ENCODE measurements around the gene PMEPA1.

The PMEPA1 gene

GRCh38 chr20:57657535-57658446 is 52.0 kb downstream of the PMEPA1 start:
- TF ChIP-seq ZNF274 (IDR thresholded peaks at IDR 0.05; ENCODE audit: low read depth, low read length) = no peak
- no peak overlapping the region for H3K4me3 ChIP-seq (ENCODE audit: low read length)

GRCh38 chr20:57656821-57657534 is 52.8 kb downstream of the PMEPA1 start:
- TF ChIP-seq ZNF274 (IDR thresholded peaks at IDR 0.05; ENCODE audit: low read depth, low read length) = no peak
- H3K4me3 ChIP-seq (ENCODE audit: low read length) = no peak overlapping the region

DNA sequence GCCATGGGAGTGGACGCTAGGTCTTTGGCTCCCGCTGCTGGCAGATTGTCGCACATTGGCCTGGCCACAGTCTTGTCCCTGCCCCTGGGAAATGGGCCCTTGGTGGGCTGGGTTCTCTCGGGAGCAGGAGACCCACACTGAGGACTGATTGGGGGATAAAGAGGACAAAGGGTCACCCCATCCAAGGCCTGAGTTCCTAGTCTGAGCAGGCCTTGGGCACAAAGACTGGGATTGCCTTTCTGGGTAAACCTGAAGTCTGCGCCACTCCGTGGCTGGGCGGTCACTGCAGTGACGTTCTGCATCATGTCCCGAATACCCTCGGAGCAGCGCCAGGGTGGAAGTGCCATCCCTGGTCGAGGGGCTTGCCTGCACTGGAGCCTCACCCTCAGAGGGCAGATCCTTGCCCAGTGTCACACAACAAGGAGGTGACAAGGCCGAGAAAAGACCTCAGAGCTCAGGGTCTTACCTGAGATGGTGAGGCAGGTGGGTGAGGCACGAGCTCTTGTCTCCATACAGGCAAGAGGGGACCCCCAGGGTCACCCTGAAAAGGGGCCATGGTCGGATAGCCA is 53.5 kb downstream of the PMEPA1 start:
- no peak overlapping the region for H3K4me3 ChIP-seq (ENCODE audit: low read length)
- no peak for TF ChIP-seq ZNF274 (IDR thresholded peaks at IDR 0.05; ENCODE audit: low read depth, low read length)

GRCh38 chr20:57655809-57656155 is 54.0 kb downstream of the PMEPA1 start:
- no peak for TF ChIP-seq ZNF274 (IDR thresholded peaks at IDR 0.05; ENCODE audit: low read depth, low read length)
- no peak overlapping the region for H3K4me3 ChIP-seq (ENCODE audit: low read length)

GRCh38 chr20:57654998-57655808 is 54.6 kb downstream of the PMEPA1 start:
- H3K4me3 ChIP-seq (ENCODE audit: low read length) = no peak overlapping the region
- no peak for TF ChIP-seq ZNF274 (IDR thresholded peaks at IDR 0.05; ENCODE audit: low read depth, low read length)

- no peak overlapping the region for H3K4me3 ChIP-seq (ENCODE audit: low read length)
- TF ChIP-seq ZNF274 (IDR thresholded peaks at IDR 0.05; ENCODE audit: low read depth, low read length) = no peak
Measured at GRCh38 chr20:57654363-57654997, 55.3 kb downstream of the PMEPA1 start.

GRCh38 chr20:57653910-57654309 is 55.9 kb downstream of the PMEPA1 start:
- H3K4me3 ChIP-seq (ENCODE audit: low read length) = no peak overlapping the region
- no peak for TF ChIP-seq ZNF274 (IDR thresholded peaks at IDR 0.05; ENCODE audit: low read depth, low read length)

- no peak overlapping the region for H3K4me3 ChIP-seq (ENCODE audit: low read length)
Measured at GRCh38 chr20:57653546-57653900, 56.3 kb downstream of the PMEPA1 start.

DNA sequence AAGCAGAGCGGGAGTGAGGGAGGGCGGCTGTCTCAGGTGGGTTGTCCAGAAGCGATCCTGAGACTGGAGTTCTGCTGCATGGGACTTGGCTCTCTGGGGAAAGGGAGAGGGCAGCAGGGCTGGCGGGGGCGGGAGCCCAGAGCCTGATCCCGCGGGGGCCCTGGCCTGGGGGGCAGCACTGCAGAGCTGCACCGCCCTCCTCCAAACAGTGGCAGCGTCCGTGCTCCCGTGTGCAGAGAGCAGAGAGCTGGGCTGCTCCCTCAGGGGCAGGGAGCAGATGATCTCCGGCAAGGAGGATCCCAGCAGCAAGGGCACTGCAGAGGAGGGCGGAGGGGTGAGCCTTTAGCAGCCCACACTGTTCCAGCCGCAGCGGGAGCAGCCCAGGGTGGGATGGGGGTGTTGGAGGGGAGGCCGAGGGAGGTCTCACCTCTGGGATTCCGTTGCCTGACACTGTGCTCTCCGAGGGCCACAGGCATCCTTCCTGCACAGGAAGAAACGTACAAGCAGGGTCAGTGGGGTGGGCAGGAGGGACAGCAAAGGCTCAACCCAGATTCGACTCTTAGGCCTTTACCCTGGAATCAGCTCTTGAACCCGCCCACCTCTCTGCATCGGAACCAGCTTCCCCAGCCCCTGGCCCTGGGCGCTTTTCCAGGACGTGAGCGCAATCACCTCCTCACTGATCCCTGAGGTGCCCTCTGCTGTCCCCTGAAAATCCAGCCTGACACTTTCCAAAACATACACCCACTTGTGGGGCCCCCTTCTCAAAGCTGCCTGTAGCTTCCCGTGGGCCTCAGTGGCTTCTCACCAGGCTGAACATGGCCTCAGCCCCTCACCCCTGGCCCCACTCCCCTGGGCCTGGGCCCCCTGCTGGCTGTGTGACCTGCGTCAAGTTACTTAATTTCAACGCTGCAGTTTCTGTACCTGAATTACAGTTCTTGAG is 56.9 kb downstream of the PMEPA1 start:
- H3K4me3 ChIP-seq (ENCODE audit: low read length) = no peak overlapping the region
- TF ChIP-seq ZNF274 (IDR thresholded peaks at IDR 0.05; ENCODE audit: low read depth, low read length) = no peak

More at GRCh38 chr20:57653546-57653900, 56.3 kb downstream of the PMEPA1 start:
- TF ChIP-seq ZNF274 (IDR thresholded peaks at IDR 0.05; ENCODE audit: low read depth, low read length) = no peak

DNA sequence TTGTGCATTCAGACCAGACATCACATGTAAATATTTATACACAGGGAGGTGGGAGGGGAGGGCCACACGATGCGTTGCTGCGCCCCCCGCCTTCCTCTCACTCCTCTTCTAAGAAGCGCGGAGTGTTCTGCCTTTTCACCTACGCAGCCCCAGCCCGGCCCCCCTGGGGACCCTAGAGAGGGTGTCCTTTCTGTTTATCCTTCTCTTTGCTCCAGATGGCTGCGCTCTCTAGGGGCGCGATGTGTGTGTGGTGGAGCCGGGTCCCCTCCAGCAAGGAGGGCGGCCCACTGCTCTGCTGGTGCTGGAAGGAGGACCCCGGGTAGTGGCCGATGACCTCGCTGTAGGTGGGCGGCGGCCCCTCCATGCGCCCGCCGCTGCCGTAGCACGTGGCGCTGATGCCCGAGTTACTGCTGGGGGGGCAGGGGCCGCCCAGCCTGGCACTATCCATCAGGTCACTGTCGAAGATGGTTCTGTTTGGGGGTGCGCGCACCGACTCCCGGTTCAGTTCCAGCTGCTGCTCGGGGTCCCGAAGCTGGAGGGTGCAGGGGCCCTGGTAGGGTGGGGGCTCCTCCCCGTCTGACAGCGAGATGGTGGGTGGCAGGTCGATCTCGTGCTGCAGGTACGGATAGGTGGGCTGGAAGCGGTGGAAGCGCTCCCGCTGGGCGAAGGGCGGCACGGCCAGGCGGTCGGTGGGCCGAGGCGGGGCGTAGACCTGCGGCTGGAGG is 57.8 kb downstream of the PMEPA1 start:
- no peak for TF ChIP-seq ZNF274 (IDR thresholded peaks at IDR 0.05; ENCODE audit: low read depth, low read length)
- H3K4me3 ChIP-seq (ENCODE audit: low read length) = no peak overlapping the region

GRCh38 chr20:57650756-57651483 is 58.9 kb downstream of the PMEPA1 start:
- TF ChIP-seq ZNF274 (IDR thresholded peaks at IDR 0.05; ENCODE audit: low read depth, low read length) = no peak

More at GRCh38 chr20:57650756-57651483, 58.9 kb downstream of the PMEPA1 start:
- no peak overlapping the region for H3K4me3 ChIP-seq (ENCODE audit: low read length)
